Psoas muscle (tissue), 8 donors: ENCODE measurements around the gene LSM4. TPM values are rescaled to one million over a fixed set of nuclear protein-coding genes. Genes with fewer than 3 reads are reported as not detected.

ENCODE experiments used
- ATAC-seq, 4 donors: fragments of 200-7000 bp; cut with Tn5 transposase; one replicate each; pipeline ENCODE4 v1.9.1; 2020; ENCODE audit warnings: moderate library complexity in 3 of 4, mild to moderate bottlenecking in 2 of 4
- DNase-seq, 2 donors: peaks; one replicate each; pipeline ENCODE4 v3.0.0-alpha.2; 2020
- H3K27ac ChIP-seq: fragments of 200-600 bp; one replicate; pipeline ENCODE4 v1.8.0; 2022
- H3K27me3 ChIP-seq, 3 donors: fragments of 200-600 bp in 1 of 3; one replicate each; pipeline versions ENCODE4 v1.6.1 to v1.8.0; 2013 to 2022; ENCODE audit warnings: low read length in 2 of 3, mild to moderate bottlenecking in 2 of 3, moderate library complexity in 1 of 3; ENCODE audit not compliant: insufficient read depth in 3 of 3
- H3K36me3 ChIP-seq, 2 donors: fragments of 200-600 bp in 1 of 2; one replicate each; pipeline versions ENCODE4 v1.6.1 to v1.8.0; 2013 to 2022; ENCODE audit warnings: low read depth in 1 of 2, mild to moderate bottlenecking in 1 of 2, moderate library complexity in 1 of 2; ENCODE audit not compliant: insufficient read depth in 1 of 2
- H3K4me1 ChIP-seq: fragments of 200-600 bp; one replicate; pipeline ENCODE4 v1.8.0; 2022
- H3K4me3 ChIP-seq: fragments of 200-600 bp; one replicate; pipeline ENCODE4 v1.8.0; 2022; ENCODE audit warnings: mild to moderate bottlenecking
- H3K9me3 ChIP-seq: fragments of 200-600 bp; one replicate; pipeline ENCODE4 v1.8.0; 2022
- CTCF ChIP-seq: fragments of 200-600 bp; IDR thresholded peaks from one replicate; pipeline ENCODE4 v1.8.0; 2022; ENCODE audit warnings: antibody characterized with exemption
- whole genome bisulfite sequencing, 3 donors: extraction: QIAGEN DNeasy Blood & Tissue Kit; methylation state at CpG; one replicate each; pipeline versions ENCODE4 v1.1.6 to v1.1.7; 2013; 5-methylcytosine and 5-hydroxymethylcytosine counted together
- intact Hi-C, 2 donors: fragments of 100-400 bp; cut with DNase I; formaldehyde crosslinking; loops; one replicate each; pipeline versions ENCODE4 v1.11.0 to v1.14.2; 2022
- polyA plus RNA-seq, 3 donors: library from polyadenylated mRNA; stranded (reverse); fragments of 200-250 nt; gene quantifications; one replicate each; pipeline ENCODE4 v1.2.3, GENCODE V29; 2013
- total RNA-seq, 4 donors: library from RNA; stranded (reverse); fragmentation: NEBNext Ultra II Directional in 2 of 4; extraction: Animal tissue kit (Norgen Biotek cat#: 25700) in 2 of 4; gene quantifications; one replicate each; pipeline versions ENCODE4 v1.2.1 to v1.2.4, GENCODE V29; 2021 to 2023
- donor health status: healthy with polysubstance abuse.
- donor health status: DM: no; HTN: no; CAD: no; lungs with moderate emphysema.
- donor health status: Bipolar disorder and iron deficiency.
- donor health status: healthy.
- donor health status: DM: yes; HTN: yes; CAD: no.
- donor health status: DM: no; HTN: no; CAD: no.
- donor health status: DM: no; HTN: no; CAD: no.
- donor health status: DM: yes; HTN: yes; CAD: no.

Gene LSM4
- total and polyA plus RNA-seq, 7 donors, result 87.9 to 215 (median 132) TPM

GRCh38 chr19:18301718-18302111 is 21.2 kb downstream of the LSM4 start:
- DNase-seq, result no peak
- intact Hi-C loops, result loop anchor here in 1 of 2 donors (2.0 kb wide), 1 partner anchor 21 kb away; the partner anchor contains the start of gene JUND
- H3K27me3 ChIP-seq, result no peaks in the 10 kb centered on the region
- no peaks in the 10 kb centered on the region for H3K9me3 ChIP-seq
- no peak overlapping the region for H3K4me3 ChIP-seq
- H3K27ac ChIP-seq, result peak overlapping the region; percentile 95
- ATAC-seq, result no peak
- TF ChIP-seq CTCF, result no peak
- peaks cover 56% of the 10 kb centered on the region for H3K4me1 ChIP-seq
- peaks cover 0 to 3% of the 10 kb centered on the region in 2 donors for H3K36me3 ChIP-seq
- 62 to 76% (median 73%) methylated on average over 4 of the region's 4 CpGs for WGBS, 3 donors

- Histone ChIP-seq H3K4me1 (peaks cover 50% of the 10 kb centered on the region), H3K27me3 (no peaks in the 10 kb centered on the region), H3K27ac (peak overlapping the region; percentile 95), H3K9me3 (no peaks in the 10 kb centered on the region), H3K36me3 (no peaks in the 10 kb centered on the region), H3K4me3 (no peak overlapping the region)
- peak; percentile 93 to 97 for DNase-seq
- TF ChIP-seq CTCF, result no peak
- intact Hi-C loops, result no loop called here
- peak; percentile 85 to 91 (median 87) for ATAC-seq
- WGBS, 3 donors, result 23 to 37% (median 30%) methylated on average over 13 to 18 of the region's 18 CpGs
Observed at GRCh38 chr19:18300930-18301717, 21.8 kb downstream of the LSM4 start.

- WGBS, 3 donors, result 89 to 91% (median 89%) methylated on average over 9 of the region's 9 CpGs
- H3K27ac ChIP-seq, result peak overlapping the region; percentile 95
- ATAC-seq, result no peak
Observed at GRCh38 chr19:18299654-18300053, 23.2 kb downstream of the LSM4 start.

GRCh38 chr19:18298601-18299000 is 24.3 kb downstream of the LSM4 start:
- DNase-seq (no peak), ATAC-seq (no peak)
- Histone ChIP-seq H3K27ac (peak overlapping the region; percentile 53), H3K4me3 (no peak overlapping the region), H3K9me3 (no peaks in the 10 kb centered on the region), H3K36me3 (no peaks in the 10 kb centered on the region), H3K4me1 (peaks cover 28% of the 10 kb centered on the region), H3K27me3 (no peaks in the 10 kb centered on the region)
- intact Hi-C loops, result no loop called here
- WGBS, 3 donors, result 77 to 92% (median 80%) methylated on average over 6 of the region's 6 CpGs
- no peak for TF ChIP-seq CTCF

More at GRCh38 chr19:18299654-18300053, 23.2 kb downstream of the LSM4 start:
- Histone ChIP-seq H3K27me3 (no peaks in the 10 kb centered on the region), H3K9me3 (no peaks in the 10 kb centered on the region), H3K4me3 (no peak overlapping the region), H3K4me1 (peaks cover 38% of the 10 kb centered on the region), H3K36me3 (no peaks in the 10 kb centered on the region)
- no peak for TF ChIP-seq CTCF
- intact Hi-C loops, result no loop called here
- no peak for DNase-seq
